K562 (cell line): ENCODE results near the gene EIF2S2. TPM values are rescaled to one million over a fixed set of nuclear protein-coding genes. Genes with fewer than 3 reads are reported as not detected.

Experiments
- CEBPB ChIP-seq: fragments of 450-650 bp; IDR thresholded peaks from 2 replicates; pipeline ENCODE4 v1.6.1; 2016; ENCODE audit warnings: missing genetic modification characterization, missing compliant biosample characterization
- DIDO1 ChIP-seq: fragments of 450-650 bp; IDR thresholded peaks from 2 replicates; pipeline ENCODE4 v1.6.1; 2016; ENCODE audit warnings: low read depth, missing biosample characterization, missing genetic modification characterization
- EP300 ChIP-seq: IDR thresholded peaks from 2 replicates; pipeline ENCODE4 v1.6.1; 2012; ENCODE audit warnings: low read length, improper control_type of control experiment
- FOSL1 ChIP-seq: fragments of 200-800 bp; sonication (Bioruptor generic); conservative IDR thresholded peaks from 2 replicates; pipeline ENCODE4 v1.6.1; 2016; ENCODE audit warnings: missing genetic modification characterization, missing compliant biosample characterization
- FUS ChIP-seq: fragments of 200-400 bp; formaldehyde crosslinking; optimal IDR thresholded peaks from 2 replicates; pipeline ENCODE3; 2017; ENCODE audit warnings: low read depth, low read length
- HCFC1 ChIP-seq: IDR thresholded peaks from 2 replicates; pipeline ENCODE4 v1.6.1; 2012; ENCODE audit warnings: low read depth, low read length, improper control_type of control experiment
- MAFG ChIP-seq: fragments of 450-650 bp; conservative IDR thresholded peaks from 2 replicates; pipeline ENCODE4 v1.6.1; 2016; ENCODE audit warnings: missing genetic modification characterization, missing compliant biosample characterization
- MXI1 ChIP-seq: IDR thresholded peaks from 2 replicates; pipeline ENCODE4 v1.6.1; 2011; ENCODE audit warnings: low read depth, mild to moderate bottlenecking, improper control_type of control experiment, low read length
- NCOA1 ChIP-seq: fragments of 450-650 bp; IDR thresholded peaks from 2 replicates; pipeline ENCODE4 v1.6.1; 2016; ENCODE audit warnings: low read depth
- NFIX ChIP-seq: fragments of 250-450 bp; sonication (Bioruptor Pico); IDR thresholded peaks from 2 replicates; pipeline ENCODE4 v1.4.0; 2020; ENCODE audit warnings: low read depth, mild to moderate bottlenecking, moderate library complexity
- RCOR1 ChIP-seq, 2 experiments: IDR thresholded peaks; 2 replicates each; pipeline ENCODE4 v1.6.1; 2012; ENCODE audit warnings: low read depth in 2 of 2, low read length in 2 of 2, borderline replicate concordance in 1 of 2, improper control_type of control experiment in 1 of 2
- SRF ChIP-seq, 2 experiments: fragments of 250-450, 450-650 bp in 1 of 2; sonication (Bioruptor Pico) in 1 of 2; sonication (generic) in 1 of 2; formaldehyde crosslinking; IDR thresholded peaks; 2 replicates each; pipeline versions ENCODE4 v1.5.0 to v1.5.1; 2020 to 2022; ENCODE audit warnings: mild to moderate bottlenecking in 1 of 2, missing genetic modification reagents in 1 of 2
- TAF7 ChIP-seq: fragments of 450-650 bp; IDR thresholded peaks from 2 replicates; pipeline ENCODE4 v1.6.1; 2016; ENCODE audit warnings: missing genetic modification characterization, missing compliant biosample characterization
- THRB ChIP-seq: fragments of 450-650 bp; formaldehyde crosslinking; conservative IDR thresholded peaks from 2 replicates; pipeline ENCODE4 v1.4.0; 2022; ENCODE audit warnings: mild to moderate bottlenecking, missing genetic modification characterization
- YY1 ChIP-seq, 3 experiments: IDR thresholded peaks; 2 replicates each; pipeline ENCODE4 v1.6.1; 2011; ENCODE audit warnings: low read length in 2 of 3, mild to moderate bottlenecking in 2 of 3, moderate library complexity in 2 of 3, borderline replicate concordance in 1 of 3, control low read depth in 1 of 3, low read depth in 1 of 3; ENCODE audit not compliant: insufficient read depth in 3 of 3, insufficient replicate concordance in 2 of 3, control insufficient read depth in 1 of 3, insufficient read length in 1 of 3; ENCODE audit errors: extremely low read depth in 1 of 3
- ZBTB2 ChIP-seq: fragments of 450-650 bp; IDR thresholded peaks from 2 replicates; pipeline ENCODE4 v1.6.1; 2016; ENCODE audit warnings: antibody characterized with exemption
- ZBTB8A ChIP-seq: fragments of 450-650 bp; IDR thresholded peaks from 2 replicates; pipeline ENCODE4 v1.6.1; 2018; ENCODE audit warnings: mild to moderate bottlenecking, moderate library complexity; ENCODE audit not compliant: partially characterized antibody
- ZFP36 ChIP-seq: fragments of 150-350 bp; IDR thresholded peaks from 2 replicates; pipeline ENCODE4 v1.6.1; 2018; ENCODE audit warnings: low read length, low read depth; ENCODE audit not compliant: partially characterized antibody
- ZNF121 ChIP-seq: sonication (generic); formaldehyde crosslinking; conservative IDR thresholded peaks from 2 replicates; pipeline ENCODE4 v1.8.0; 2022; ENCODE audit warnings: missing genetic modification reagents
- ZNF175 ChIP-seq: fragments of 200-800 bp; sonication (Bioruptor generic); IDR thresholded peaks from 2 replicates; pipeline ENCODE4 v1.6.1; 2016; ENCODE audit warnings: low read depth, mild to moderate bottlenecking, missing genetic modification characterization, missing compliant biosample characterization
- ZNF239 ChIP-seq: fragments of 250-450 bp; sonication (Bioruptor Pico); IDR thresholded peaks from 2 replicates; pipeline ENCODE4 v1.4.0; 2020; ENCODE audit warnings: mild to moderate bottlenecking
- ZNF347 ChIP-seq: fragments of 450-650 bp; formaldehyde crosslinking; IDR thresholded peaks from 2 replicates; pipeline ENCODE4 v1.4.0; 2020; ENCODE audit warnings: low read depth, mild to moderate bottlenecking, moderate library complexity
- ZNF41 ChIP-seq: fragments of 250-450 bp; sonication (Bioruptor Pico); conservative IDR thresholded peaks from 2 replicates; pipeline ENCODE4 v1.4.0; 2020; ENCODE audit warnings: mild to moderate bottlenecking
- ZNF780A ChIP-seq: fragments of 250-450 bp; sonication (Bioruptor Pico); IDR thresholded peaks from 2 replicates; pipeline ENCODE4 v1.5.0; 2021; ENCODE audit warnings: mild to moderate bottlenecking
- polyA plus RNA-seq, 8 experiments: library from polyadenylated mRNA; depleted of rRNA in 4 of 8; stranded (reverse) in 5 of 8; unstranded in 3 of 8; fragments of >200 nt; fragmentation: Nextera tagmentation in 2 of 8; fragmentation: Illumina TruSeq in 1 of 8; extraction: Ambion mirVana in 2 of 8; extraction: Trizol in 1 of 8; gene quantifications; 2 replicates each; pipeline versions ENCODE4 v1.2.1 to v1.2.3, GENCODE V29; 2011 to 2014; ENCODE audit warnings: inconsistent platforms in 1 of 8, missing spikeins in 1 of 8
- total RNA-seq, 7 experiments: library from RNA; depleted of rRNA in 6 of 7; stranded (reverse); fragments of >200 nt in 6 of 7; fragmentation: Illumina TruSeq in 2 of 7; extraction: Trizol in 2 of 7; gene quantifications; 2 replicates each; pipeline versions ENCODE4 v1.2.1 to v1.2.3, GENCODE V29; 2011 to 2021; ENCODE audit warnings: low replicate concordance in 1 of 7
- TF ChIP-seq, protein P1 (sequence below), 2 experiments: fragments of 450-650 bp in 1 of 2; sonication (generic) in 1 of 2; formaldehyde crosslinking in 1 of 2; IDR thresholded peaks in 1 of 2; conservative IDR thresholded peaks in 1 of 2; 2 replicates each; pipeline versions ENCODE4 v1.6.1 to v1.8.1; 2016 to 2023; ENCODE audit warnings: mild to moderate bottlenecking in 2 of 2, moderate library complexity in 2 of 2, inconsistent platforms in 1 of 2, missing genetic modification reagents in 1 of 2
- TF ChIP-seq, protein P2 (sequence below): sonication (generic); formaldehyde crosslinking; IDR thresholded peaks from 2 replicates; pipeline ENCODE4 v1.9.0; 2022; ENCODE audit warnings: mild to moderate bottlenecking, missing genetic modification reagents

EIF2S2 gene
- total and polyA plus RNA-seq, 9 of the 15 experiments (the other 6 are each of a cell fraction or from before 2014, with no cell fraction given), result 79.7 to 220 (median 154) TPM

- TF ChIP-seq FUS (no peak), CEBPB (tag) (no peak), ZNF175 (CRISPR knock-in tag) (no peak), SRF (CRISPR knock-in tag; IDR thresholded peaks at IDR 0.05) (no peak), FOSL1 (peak; percentile 60), ZNF41 (CRISPR knock-in tag) (no peak), NCOA1 (no peak), ZBTB8A (no peak), MAFG (no peak), DIDO1 (tag) (no peak), ZNF347 (CRISPR knock-in tag) (no peak), RCOR1 (IDR thresholded peaks at IDR 0.05; ENCODE audit: borderline replicate concordance in 1 of 2, low read depth in 2 of 2, low read length in 2 of 2) (no peak), THRB (no peak), TAF7 (tag) (peak; percentile 84; the same call in 1 of the 2 replicates), ZNF780A (CRISPR knock-in tag) (no peak), ZNF121 (no peak), ZNF239 (CRISPR knock-in tag) (no peak), ZBTB2 (no peak), NFIX (CRISPR knock-in tag) (no peak), MXI1 (no peak), EP300 (no peak), ZFP36 (no peak), HCFC1 (no peak), YY1 (IDR thresholded peaks at IDR 0.05; ENCODE audit: borderline replicate concordance in 1 of 3, control insufficient read depth in 1 of 3, extremely low read depth in 1 of 3, insufficient read depth in 3 of 3, insufficient read length in 1 of 3, insufficient replicate concordance in 2 of 3, low read depth in 1 of 3, low read length in 2 of 3) (no peak)
- TF ChIP-seq, protein P1, sequence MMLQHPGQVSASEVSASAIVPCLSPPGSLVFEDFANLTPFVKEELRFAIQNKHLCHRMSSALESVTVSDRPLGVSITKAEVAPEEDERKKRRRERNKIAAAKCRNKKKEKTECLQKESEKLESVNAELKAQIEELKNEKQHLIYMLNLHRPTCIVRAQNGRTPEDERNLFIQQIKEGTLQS (IDR thresholded peaks at IDR 0.05), result no peak
- TF ChIP-seq, protein P1 (CRISPR knock-in tag; conservative IDR thresholded peaks at IDR 0.05), result no peak
- TF ChIP-seq, protein P2, sequence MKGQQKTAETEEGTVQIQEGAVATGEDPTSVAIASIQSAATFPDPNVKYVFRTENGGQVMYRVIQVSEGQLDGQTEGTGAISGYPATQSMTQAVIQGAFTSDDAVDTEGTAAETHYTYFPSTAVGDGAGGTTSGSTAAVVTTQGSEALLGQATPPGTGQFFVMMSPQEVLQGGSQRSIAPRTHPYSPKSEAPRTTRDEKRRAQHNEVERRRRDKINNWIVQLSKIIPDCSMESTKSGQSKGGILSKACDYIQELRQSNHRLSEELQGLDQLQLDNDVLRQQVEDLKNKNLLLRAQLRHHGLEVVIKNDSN (CRISPR knock-in tag), result no peak
These were observed 608 bp upstream of the EIF2S2 start (continued) for GRCh38 chr20:34112600-34113101.
